Middle frontal gyrus (tissue), 1 donor: ENCODE measurements around the gene DNASE1L1.

Source experiments
- DNase-seq: peaks from one replicate; pipeline ENCODE4 v3.0.0-alpha.2; 2015; ENCODE audit warnings: low spot score; ENCODE audit errors: extremely low spot score

DNASE1L1 gene

GRCh38 chrX:154369449-154370299, 39.4 kb downstream of the DNASE1L1 start:
- peak; percentile 18 for DNase-seq

- no peak for DNase-seq
These were observed 40.2 kb downstream of the DNASE1L1 start for GRCh38 chrX:154368630-154369448.

- DNase-seq: no peak
These were observed 41.4 kb downstream of the DNASE1L1 start for GRCh38 chrX:154367474-154368308.

- no peak for DNase-seq
These were observed 42.4 kb downstream of the DNASE1L1 start for GRCh38 chrX:154366666-154367055.

GRCh38 chrX:154365997-154366665, 42.9 kb downstream of the DNASE1L1 start:
- DNase-seq: no peak

- no peak for DNase-seq
These were observed 43.9 kb downstream of the DNASE1L1 start for GRCh38 chrX:154365052-154365600.

GRCh38 chrX:154363706-154364439, 45.2 kb downstream of the DNASE1L1 start:
- no peak for DNase-seq

GRCh38 chrX:154362085-154362742, 46.8 kb downstream of the DNASE1L1 start:
- no peak for DNase-seq

- no peak for DNase-seq
These were observed 48.8 kb downstream of the DNASE1L1 start for GRCh38 chrX:154360155-154360713.

- no peak for DNase-seq
These were observed 49.5 kb downstream of the DNASE1L1 start for GRCh38 chrX:154359362-154360154.

GRCh38 chrX:154358829-154359228, 50.2 kb downstream of the DNASE1L1 start:
- DNase-seq: no peak

- DNase-seq: no peak
These were observed 51.0 kb downstream of the DNASE1L1 start for GRCh38 chrX:154358011-154358410.

- DNase-seq: no peak
These were observed 51.8 kb downstream of the DNASE1L1 start for GRCh38 chrX:154357205-154357604.

- no peak for DNase-seq
These were observed 52.5 kb downstream of the DNASE1L1 start for GRCh38 chrX:154356596-154356995.

- DNase-seq: no peak
These were observed 53.3 kb downstream of the DNASE1L1 start for GRCh38 chrX:154355776-154356140.

GRCh38 chrX:154355094-154355775, 53.8 kb downstream of the DNASE1L1 start:
- no peak for DNase-seq

- no peak for DNase-seq
These were observed 54.5 kb downstream of the DNASE1L1 start for GRCh38 chrX:154354516-154354915.

GRCh38 chrX:154354013-154354412, 55.0 kb downstream of the DNASE1L1 start:
- DNase-seq: no peak
